NCI-H2107 treated with DMSO at 0.1 percent for 48 hours (cell line): Measurements from ENCODE around the gene DDX21.
"Not testable (repeated sequence)": the region's sequence is repeated elsewhere in the genome, so short reads cannot be mapped to it uniquely, and the experiment has no call there.

Experiments used
- DNase-seq: peaks from one replicate; lab custom pipeline; 2025; ENCODE audit not compliant: unreplicated experiment; lab: John Stamatoyannopoulos, UW

DDX21 gene

DNA sequence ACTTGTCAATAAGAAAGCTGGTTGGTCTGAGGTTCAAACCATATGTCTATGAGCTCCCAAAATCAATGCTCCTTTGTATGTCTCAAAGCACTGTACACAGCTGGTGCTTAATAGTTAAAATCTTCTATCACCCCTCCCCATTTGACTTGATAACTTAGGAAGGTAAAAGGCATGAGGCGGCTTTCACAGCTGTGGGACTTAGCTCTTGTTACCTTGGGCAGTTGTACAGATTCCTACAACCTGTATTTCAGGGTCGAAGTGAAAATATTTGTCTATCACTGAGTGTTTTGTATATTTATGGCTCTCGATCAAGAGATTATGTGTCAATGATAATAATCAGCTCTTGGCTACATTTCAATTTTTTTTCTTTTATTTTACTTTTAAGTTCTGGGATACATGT is 31.6 kb downstream of the DDX21 start:
- no peak for DNase-seq

DNA sequence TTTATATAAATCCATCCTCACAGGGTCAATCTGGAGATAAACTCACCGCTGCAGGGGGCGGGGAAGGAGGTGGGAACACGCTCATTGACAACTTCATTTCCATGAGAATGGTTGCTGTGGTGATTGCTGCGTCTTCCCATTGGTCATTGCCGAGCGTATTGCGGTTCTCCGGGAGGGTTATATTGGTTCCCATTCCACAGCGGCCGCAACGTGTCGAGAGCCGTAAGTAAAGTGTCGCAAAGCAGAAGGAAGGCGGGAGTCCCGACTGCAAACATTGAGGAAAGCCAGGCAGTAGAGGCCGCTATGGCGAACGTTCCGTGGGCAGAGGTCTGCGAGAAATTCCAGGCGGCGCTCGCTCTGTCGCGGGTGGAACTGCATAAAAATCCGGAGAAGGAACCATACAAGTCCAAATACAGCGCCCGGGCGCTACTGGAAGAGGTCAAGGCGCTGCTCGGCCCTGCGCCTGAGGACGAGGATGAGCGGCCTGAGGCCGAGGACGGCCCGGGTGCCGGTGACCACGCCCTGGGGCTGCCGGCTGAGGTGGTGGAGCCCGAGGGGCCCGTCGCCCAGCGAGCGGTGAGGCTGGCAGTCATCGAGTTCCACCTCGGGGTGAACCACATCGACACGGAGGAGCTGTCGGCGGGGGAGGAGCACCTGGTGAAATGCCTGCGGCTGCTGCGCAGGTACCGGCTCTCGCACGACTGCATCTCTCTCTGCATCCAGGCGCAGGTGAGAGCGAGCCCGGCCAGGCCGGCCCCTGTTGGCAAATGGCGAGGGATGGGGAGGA is 32.8 kb downstream of the DDX21 start, which contains the start of gene KIFBP:
TSS of gene KIFBP (plus strand) at position 274 of the 787 bp plus-strand sequence. CDS start at position 304, 30 bp downstream.
- DNase-seq, result peak; percentile 89

- DNase-seq, result no peak
Observed at GRCh38 chr10:68989317-68989990, 33.5 kb downstream of the DDX21 start.

- no peak for DNase-seq
Observed at GRCh38 chr10:68992636-68993440, 36.9 kb downstream of the DDX21 start.

DNA sequence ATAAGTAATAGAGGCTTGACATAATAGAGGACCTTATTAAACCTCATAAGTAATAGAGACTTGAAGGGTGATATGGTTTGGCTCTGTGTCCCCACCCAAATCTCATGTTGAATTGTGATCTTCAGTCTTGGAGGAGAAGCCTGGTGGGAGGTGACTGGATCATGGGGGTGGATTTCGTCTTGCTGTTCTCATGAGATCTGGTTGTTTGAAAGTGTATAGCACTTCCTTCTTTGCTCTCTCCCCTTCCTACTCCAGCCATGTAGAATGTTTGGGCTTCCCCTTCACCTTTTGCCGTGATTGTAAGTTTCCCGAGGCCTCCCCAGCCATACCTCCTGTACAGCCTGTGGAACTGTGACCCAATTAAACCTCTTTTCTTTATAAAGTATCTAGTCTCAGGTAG is 41.2 kb downstream of the DDX21 start:
- no peak for DNase-seq

GRCh38 chr10:69004821-69005220 is 48.9 kb downstream of the DDX21 start:
- DNase-seq, result no peak

DNA sequence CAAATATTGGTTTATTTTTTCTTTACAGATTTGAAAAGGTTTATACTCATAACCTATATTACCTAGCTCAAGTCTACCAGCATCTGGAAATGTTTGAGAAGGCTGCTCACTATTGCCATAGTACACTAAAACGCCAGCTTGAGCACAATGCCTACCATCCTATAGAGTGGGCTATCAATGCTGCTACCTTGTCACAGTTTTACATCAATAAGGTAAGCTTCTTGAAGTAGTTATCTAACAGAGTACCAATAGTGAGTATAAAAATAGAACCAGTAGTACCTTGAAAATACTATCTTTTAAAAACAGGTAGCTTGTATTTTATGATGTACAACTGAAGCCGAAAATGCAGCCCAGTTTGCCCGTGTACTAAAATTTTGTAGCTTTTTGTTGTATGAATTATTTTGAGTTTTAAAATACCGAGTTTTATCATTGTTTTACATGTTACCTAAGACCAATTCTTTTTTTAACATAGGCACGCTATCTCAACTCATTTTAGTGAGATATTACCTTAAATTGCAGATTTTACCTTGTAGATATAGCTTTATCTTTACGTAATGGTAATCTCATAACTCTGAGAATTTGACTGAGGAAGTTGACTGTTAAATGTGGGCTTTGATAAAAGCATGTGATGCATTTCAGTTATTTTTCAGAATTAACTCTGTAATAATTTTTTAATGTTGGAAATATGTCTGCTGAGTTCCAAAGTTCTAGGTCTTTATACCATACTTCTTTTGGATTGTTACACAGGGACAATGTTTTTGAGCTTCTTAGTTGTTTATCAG is 49.9 kb downstream of the DDX21 start:
- DNase-seq, result no peak

DNA sequence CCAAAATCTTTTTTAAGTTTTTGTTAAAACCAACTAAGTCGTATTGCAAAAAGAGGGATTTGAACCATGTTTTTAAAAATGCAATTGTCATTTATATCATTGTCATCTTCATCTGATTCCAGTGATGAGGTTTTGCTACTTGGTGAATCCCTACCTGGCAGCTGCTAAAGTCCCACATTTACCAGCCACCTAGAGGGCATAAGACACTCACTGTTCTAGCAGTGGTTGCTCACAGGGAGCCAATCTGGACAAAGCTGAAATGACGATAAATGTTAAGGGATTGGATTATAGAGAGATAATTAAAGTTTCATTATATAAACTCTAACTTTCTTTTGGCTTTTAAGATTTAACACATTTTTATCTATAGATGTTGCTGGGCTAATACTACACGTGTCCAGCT is 51.3 kb downstream of the DDX21 start:
- no peak for DNase-seq

DNA sequence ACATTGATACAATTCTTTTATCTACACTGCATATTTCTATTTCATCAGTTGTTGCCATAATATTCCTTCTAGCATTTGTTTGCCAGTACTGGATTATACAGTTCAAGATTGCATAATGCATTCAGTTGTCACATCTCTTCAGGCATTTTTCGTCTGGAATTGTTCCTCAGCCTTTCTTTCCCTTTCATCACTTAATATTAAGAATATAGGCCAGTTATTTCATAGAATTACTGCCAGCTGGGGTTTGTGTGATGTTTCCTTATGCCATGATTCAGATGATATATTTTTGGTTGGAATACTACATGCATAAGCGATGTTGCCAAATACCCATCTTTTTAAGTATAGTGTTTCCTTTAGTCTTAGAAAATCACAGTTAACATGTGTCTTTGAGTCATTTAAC is 53.4 kb downstream of the DDX21 start:
- DNase-seq, result no peak

GRCh38 chr10:69010151-69010640 is 54.2 kb downstream of the DDX21 start:
- DNase-seq, result no peak

DNA sequence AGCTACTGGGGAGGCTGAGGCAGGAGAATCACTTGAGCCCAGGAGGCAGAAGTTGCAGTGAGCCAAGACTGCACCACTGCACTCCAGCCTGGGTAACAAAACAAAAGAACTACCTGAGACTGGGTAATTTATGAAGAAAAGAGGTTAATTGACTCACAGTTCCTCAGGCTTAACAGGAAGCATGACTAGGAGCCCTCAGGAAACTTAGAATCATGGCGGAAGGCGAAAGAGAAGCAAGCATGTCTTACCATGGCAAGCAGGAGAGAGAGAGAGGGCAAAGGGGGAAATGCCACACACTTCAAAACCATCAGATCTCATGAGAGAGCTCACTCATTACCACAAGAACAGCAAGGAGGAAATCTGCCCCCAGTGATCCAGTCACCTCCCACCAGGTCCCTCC is 56.8 kb downstream of the DDX21 start:
- DNase-seq, result not testable (repeated sequence)

GRCh38 chr10:69014171-69014570 is 58.2 kb downstream of the DDX21 start:
- no peak for DNase-seq

DNA sequence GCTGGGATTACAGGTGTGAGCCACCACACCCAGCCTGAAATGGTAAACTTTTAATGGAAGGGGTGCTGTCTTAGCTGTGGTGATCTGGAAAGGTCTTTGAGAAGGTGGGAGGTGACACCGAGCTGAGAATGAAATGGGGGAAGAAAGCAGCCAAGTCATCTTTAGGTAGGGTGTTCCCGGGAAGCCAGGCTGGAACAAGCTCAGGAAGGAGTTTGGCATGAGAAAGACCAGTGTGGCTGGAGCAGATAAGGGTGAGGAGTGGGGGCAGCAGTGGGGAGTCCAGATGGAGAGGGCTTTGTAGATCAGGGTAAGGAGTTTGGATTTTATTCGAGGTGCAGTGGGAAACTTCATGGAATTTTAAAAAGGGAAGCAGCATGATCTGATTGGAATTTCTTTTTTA is 62.6 kb downstream of the DDX21 start:
- DNase-seq, result no peak

- DNase-seq, result no peak
Observed at GRCh38 chr10:69022611-69023010, 66.6 kb downstream of the DDX21 start.

GRCh38 chr10:69025370-69025896 is 69.5 kb downstream of the DDX21 start:
- DNase-seq, result no peak

DNA sequence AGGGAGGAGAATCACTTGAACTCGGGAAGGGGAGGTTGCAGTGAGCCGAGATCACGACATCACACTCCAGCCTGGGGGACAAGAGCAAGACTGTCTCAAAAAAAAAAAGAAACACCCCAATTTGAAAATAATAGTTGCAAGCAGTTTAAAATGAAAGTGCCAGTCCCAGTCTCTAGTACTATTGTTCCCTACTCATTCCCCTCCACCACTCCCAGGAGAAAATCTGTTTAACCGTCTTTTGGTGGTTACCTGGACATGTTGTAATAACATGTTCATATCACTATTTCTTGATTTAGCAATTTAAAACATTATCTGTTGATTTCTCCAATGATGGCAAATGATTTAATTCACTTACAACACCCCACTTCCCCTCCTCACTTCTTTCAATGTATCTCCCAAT is 77.3 kb downstream of the DDX21 start:
- no peak for DNase-seq
